ENCODE results near the gene PCYT2.

DNA sequence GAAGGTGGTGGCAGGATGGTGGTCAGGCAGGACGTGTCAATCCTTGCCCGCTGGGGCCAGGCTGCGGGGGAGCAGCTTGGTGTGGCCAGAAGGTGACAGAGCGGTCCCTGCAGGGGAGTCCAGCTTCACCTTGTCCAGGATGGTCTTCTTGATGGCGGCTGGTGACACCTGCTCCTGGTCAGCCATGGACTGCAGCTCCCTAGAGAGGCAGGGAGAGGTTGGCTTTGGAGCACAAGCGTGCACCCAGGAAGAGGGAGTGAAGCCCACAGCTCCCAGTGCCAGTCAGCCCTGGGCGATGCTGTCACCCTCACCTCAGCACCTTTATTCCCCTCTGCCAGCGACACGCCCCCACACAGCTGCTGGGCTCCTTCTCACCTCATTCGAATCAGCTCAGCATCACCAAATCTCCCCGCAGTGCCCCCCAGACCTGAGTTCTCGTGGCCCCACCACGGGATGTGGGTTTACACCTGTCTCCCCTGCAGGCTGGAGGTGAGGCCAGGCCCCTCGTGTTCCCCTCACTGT lies 22.0 kb upstream of the PCYT2 start:
- TF ChIP-seq, protein P1, sequence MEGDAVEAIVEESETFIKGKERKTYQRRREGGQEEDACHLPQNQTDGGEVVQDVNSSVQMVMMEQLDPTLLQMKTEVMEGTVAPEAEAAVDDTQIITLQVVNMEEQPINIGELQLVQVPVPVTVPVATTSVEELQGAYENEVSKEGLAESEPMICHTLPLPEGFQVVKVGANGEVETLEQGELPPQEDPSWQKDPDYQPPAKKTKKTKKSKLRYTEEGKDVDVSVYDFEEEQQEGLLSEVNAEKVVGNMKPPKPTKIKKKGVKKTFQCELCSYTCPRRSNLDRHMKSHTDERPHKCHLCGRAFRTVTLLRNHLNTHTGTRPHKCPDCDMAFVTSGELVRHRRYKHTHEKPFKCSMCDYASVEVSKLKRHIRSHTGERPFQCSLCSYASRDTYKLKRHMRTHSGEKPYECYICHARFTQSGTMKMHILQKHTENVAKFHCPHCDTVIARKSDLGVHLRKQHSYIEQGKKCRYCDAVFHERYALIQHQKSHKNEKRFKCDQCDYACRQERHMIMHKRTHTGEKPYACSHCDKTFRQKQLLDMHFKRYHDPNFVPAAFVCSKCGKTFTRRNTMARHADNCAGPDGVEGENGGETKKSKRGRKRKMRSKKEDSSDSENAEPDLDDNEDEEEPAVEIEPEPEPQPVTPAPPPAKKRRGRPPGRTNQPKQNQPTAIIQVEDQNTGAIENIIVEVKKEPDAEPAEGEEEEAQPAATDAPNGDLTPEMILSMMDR (IDR thresholded peaks at IDR 0.05) = no peak
- TF ChIP-seq, protein P2, sequence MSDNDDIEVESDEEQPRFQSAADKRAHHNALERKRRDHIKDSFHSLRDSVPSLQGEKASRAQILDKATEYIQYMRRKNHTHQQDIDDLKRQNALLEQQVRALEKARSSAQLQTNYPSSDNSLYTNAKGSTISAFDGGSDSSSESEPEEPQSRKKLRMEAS (CRISPR knock-in tag; IDR thresholded peaks at IDR 0.05) = no peak
- no peak for TF ChIP-seq ELF4 (CRISPR knock-in tag; IDR thresholded peaks at IDR 0.05; ENCODE audit: low read depth)
- TF ChIP-seq, protein P3, sequence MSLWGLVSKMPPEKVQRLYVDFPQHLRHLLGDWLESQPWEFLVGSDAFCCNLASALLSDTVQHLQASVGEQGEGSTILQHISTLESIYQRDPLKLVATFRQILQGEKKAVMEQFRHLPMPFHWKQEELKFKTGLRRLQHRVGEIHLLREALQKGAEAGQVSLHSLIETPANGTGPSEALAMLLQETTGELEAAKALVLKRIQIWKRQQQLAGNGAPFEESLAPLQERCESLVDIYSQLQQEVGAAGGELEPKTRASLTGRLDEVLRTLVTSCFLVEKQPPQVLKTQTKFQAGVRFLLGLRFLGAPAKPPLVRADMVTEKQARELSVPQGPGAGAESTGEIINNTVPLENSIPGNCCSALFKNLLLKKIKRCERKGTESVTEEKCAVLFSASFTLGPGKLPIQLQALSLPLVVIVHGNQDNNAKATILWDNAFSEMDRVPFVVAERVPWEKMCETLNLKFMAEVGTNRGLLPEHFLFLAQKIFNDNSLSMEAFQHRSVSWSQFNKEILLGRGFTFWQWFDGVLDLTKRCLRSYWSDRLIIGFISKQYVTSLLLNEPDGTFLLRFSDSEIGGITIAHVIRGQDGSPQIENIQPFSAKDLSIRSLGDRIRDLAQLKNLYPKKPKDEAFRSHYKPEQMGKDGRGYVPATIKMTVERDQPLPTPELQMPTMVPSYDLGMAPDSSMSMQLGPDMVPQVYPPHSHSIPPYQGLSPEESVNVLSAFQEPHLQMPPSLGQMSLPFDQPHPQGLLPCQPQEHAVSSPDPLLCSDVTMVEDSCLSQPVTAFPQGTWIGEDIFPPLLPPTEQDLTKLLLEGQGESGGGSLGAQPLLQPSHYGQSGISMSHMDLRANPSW (CRISPR knock-in tag; conservative IDR thresholded peaks at IDR 0.05; ENCODE audit: low read depth) = no peak
- no peak for TF ChIP-seq ZNF416 (CRISPR knock-in tag; IDR thresholded peaks at IDR 0.05)
- TF ChIP-seq, protein P4, sequence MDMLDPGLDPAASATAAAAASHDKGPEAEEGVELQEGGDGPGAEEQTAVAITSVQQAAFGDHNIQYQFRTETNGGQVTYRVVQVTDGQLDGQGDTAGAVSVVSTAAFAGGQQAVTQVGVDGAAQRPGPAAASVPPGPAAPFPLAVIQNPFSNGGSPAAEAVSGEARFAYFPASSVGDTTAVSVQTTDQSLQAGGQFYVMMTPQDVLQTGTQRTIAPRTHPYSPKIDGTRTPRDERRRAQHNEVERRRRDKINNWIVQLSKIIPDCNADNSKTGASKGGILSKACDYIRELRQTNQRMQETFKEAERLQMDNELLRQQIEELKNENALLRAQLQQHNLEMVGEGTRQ (CRISPR knock-in tag; IDR thresholded peaks at IDR 0.05) = no peak
- TF ChIP-seq FOXJ3 (CRISPR knock-in tag; IDR thresholded peaks at IDR 0.05; ENCODE audit: borderline replicate concordance) = no peak
- no peak for TF ChIP-seq SP1 (CRISPR knock-in tag; conservative IDR thresholded peaks at IDR 0.05)
- TF ChIP-seq CREB1 (CRISPR knock-in tag; IDR thresholded peaks at IDR 0.05) = no peak
- TF ChIP-seq, protein P5, sequence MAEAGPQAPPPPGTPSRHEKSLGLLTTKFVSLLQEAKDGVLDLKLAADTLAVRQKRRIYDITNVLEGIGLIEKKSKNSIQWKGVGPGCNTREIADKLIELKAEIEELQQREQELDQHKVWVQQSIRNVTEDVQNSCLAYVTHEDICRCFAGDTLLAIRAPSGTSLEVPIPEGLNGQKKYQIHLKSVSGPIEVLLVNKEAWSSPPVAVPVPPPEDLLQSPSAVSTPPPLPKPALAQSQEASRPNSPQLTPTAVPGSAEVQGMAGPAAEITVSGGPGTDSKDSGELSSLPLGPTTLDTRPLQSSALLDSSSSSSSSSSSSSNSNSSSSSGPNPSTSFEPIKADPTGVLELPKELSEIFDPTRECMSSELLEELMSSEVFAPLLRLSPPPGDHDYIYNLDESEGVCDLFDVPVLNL (CRISPR knock-in tag; IDR thresholded peaks at IDR 0.05; ENCODE audit: borderline replicate concordance, low read depth) = no peak
- TF ChIP-seq, protein P6, sequence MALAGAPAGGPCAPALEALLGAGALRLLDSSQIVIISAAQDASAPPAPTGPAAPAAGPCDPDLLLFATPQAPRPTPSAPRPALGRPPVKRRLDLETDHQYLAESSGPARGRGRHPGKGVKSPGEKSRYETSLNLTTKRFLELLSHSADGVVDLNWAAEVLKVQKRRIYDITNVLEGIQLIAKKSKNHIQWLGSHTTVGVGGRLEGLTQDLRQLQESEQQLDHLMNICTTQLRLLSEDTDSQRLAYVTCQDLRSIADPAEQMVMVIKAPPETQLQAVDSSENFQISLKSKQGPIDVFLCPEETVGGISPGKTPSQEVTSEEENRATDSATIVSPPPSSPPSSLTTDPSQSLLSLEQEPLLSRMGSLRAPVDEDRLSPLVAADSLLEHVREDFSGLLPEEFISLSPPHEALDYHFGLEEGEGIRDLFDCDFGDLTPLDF (CRISPR knock-in tag; IDR thresholded peaks at IDR 0.05) = no peak
